HCT116 (cell line): ENCODE results near the gene MICU2. TPM values are rescaled to one million over a fixed set of nuclear protein-coding genes. Genes with fewer than 3 reads are reported as not detected.

Source experiments
- ATAC-seq: fragments of 200-7000 bp; cut with Tn5 transposase; 2 replicates; pipeline ENCODE4 v1.9.1; 2020; ENCODE audit warnings: mild to moderate bottlenecking, moderate library complexity
- BruUV-seq: library from RNA; stranded (reverse); fragments of 400-500 nt; replicated peaks from 2 replicates; lab custom pipeline; 2021; lab: Mats Ljungman, UMichigan
- CTCF ChIA-PET: fragments of 300-600 bp; sonication (Branson Sonifier 250); formaldehyde crosslinking; loops from one replicate; lab custom pipeline; 2021; ENCODE audit warnings: antibody characterized with exemption; lab: Charles Lee
- POLR2A ChIA-PET: fragments of 300-600, 350-600 bp; sonication (Branson Sonifier 250); formaldehyde crosslinking; loops from one replicate; lab custom pipeline; 2021; ENCODE audit warnings: antibody characterized with exemption; lab: Charles Lee
- RAD21 ChIA-PET, 2 experiments: fragments of 300-600 bp; sonication (Branson Sonifier 250); formaldehyde crosslinking; loops; one replicate each; lab custom pipeline; 2023; ENCODE audit warnings: low total read pairs in 2 of 2; ENCODE audit not compliant: uncharacterized antibody in 2 of 2, unreplicated experiment in 2 of 2, low non-redundant PET in 1 of 2; lab: Charles Lee
- DNase-seq: peaks from one replicate; pipeline ENCODE4 v3.0.0-alpha.2; 2010; ENCODE audit warnings: low read depth, low spot score
- H2AFZ ChIP-seq: fragments of 200-600 bp; shearing (Covaris generic), sonication (generic); 2 replicates; pipeline ENCODE4 v1.6.1; 2017; ENCODE audit warnings: low read depth, mixed run types, mixed read lengths, antibody characterized with exemption, low read length; ENCODE audit not compliant: poor library complexity, severe bottlenecking
- H3K27ac ChIP-seq: 2 replicates; pipeline ENCODE4 v1.5.1; 2012; ENCODE audit warnings: low read depth, low read length
- H3K27me3 ChIP-seq: fragments of 200-600 bp; sonication (generic); 2 replicates; pipeline ENCODE4 v1.6.1; 2016; ENCODE audit warnings: mixed run types, low read length, mixed read lengths; ENCODE audit not compliant: insufficient read depth
- H3K36me3 ChIP-seq, 2 experiments: fragments of 200-500 bp in 1 of 2; fragments of 200-600 bp in 1 of 2; sonication (Bioruptor generic) in 1 of 2; sonication (generic) in 1 of 2; 2 replicates each; pipeline versions ENCODE4 v1.5.1 to v1.6.1; 2014 to 2016; ENCODE audit warnings: low read length in 2 of 2, inconsistent platforms in 1 of 2, mixed read lengths in 1 of 2, mixed run types in 1 of 2; ENCODE audit not compliant: insufficient read depth in 2 of 2, control insufficient read depth in 1 of 2
- H3K4me1 ChIP-seq, 2 experiments: fragments of 200-600 bp in 1 of 2; sonication (generic) in 1 of 2; 2 replicates each; pipeline versions ENCODE4 v1.5.1 to v1.6.1; 2012 to 2017; ENCODE audit warnings: low read length in 2 of 2, inconsistent platforms in 1 of 2, mild to moderate bottlenecking in 1 of 2, mixed read lengths in 1 of 2, mixed run types in 1 of 2, moderate library complexity in 1 of 2; ENCODE audit not compliant: insufficient read depth in 2 of 2, control insufficient read depth in 1 of 2
- H3K4me2 ChIP-seq: fragments of 200-600 bp; sonication (generic); 2 replicates; pipeline ENCODE4 v1.6.1; 2017; ENCODE audit warnings: mixed run types, low read length, mixed read lengths
- H3K4me3 ChIP-seq, 2 experiments: fragments of 200-600 bp in 1 of 2; sonication (generic) in 1 of 2; replicated peaks in 1 of 2; 2 replicates each; pipeline ENCODE4 v1.5.1; 2011 to 2016; ENCODE audit warnings: low read length in 2 of 2, control low read depth in 1 of 2, low read depth in 1 of 2, mild to moderate bottlenecking in 1 of 2, mixed read lengths in 1 of 2, mixed run types in 1 of 2
- H3K79me2 ChIP-seq: fragments of 200-600 bp; sonication (generic); 2 replicates; pipeline ENCODE4 v1.6.1; 2017; ENCODE audit warnings: mild to moderate bottlenecking, mixed run types, low read length, moderate library complexity, mixed read lengths; ENCODE audit not compliant: insufficient read depth
- H3K9ac ChIP-seq: fragments of 200-600 bp; sonication (generic); 2 replicates; pipeline ENCODE4 v1.6.1; 2016; ENCODE audit warnings: low read length, mixed read lengths
- H3K9me2 ChIP-seq: fragments of 200-600 bp; sonication (generic), shearing (Covaris generic); 2 replicates; pipeline ENCODE4 v1.6.1; 2017; ENCODE audit warnings: mixed run types, mild to moderate bottlenecking, moderate library complexity; ENCODE audit not compliant: insufficient read depth
- H3K9me3 ChIP-seq, 2 experiments: fragments of 200-500 bp in 1 of 2; fragments of 200-600 bp in 1 of 2; sonication (Bioruptor generic) in 1 of 2; sonication (generic) in 1 of 2; 2 replicates each; pipeline ENCODE4 v1.6.1; 2014 to 2017; ENCODE audit warnings: low read length in 2 of 2, mixed read lengths in 2 of 2, inconsistent platforms in 1 of 2, low read depth in 1 of 2, mild to moderate bottlenecking in 1 of 2, mixed run types in 1 of 2, moderate library complexity in 1 of 2; ENCODE audit not compliant: control insufficient read depth in 1 of 2, insufficient read depth in 1 of 2
- H4K20me1 ChIP-seq: fragments of 200-600 bp; sonication (generic), shearing (Covaris generic); 2 replicates; pipeline ENCODE4 v1.6.1; 2017; ENCODE audit warnings: mixed run types, mild to moderate bottlenecking, moderate library complexity; ENCODE audit not compliant: insufficient read depth
- CBX3 ChIP-seq: IDR thresholded peaks from 2 replicates; pipeline ENCODE4 v1.6.1; 2012; ENCODE audit warnings: low read depth
- EGR1 ChIP-seq: IDR thresholded peaks from 2 replicates; pipeline ENCODE4 v1.6.1; 2012; ENCODE audit warnings: low read depth
- EZH2phosphoT487 ChIP-seq: fragments of 200-600 bp; IDR thresholded peaks from 2 replicates; pipeline ENCODE4 v1.6.1; 2018; ENCODE audit warnings: antibody characterized with exemption, borderline replicate concordance
- JUND ChIP-seq: IDR thresholded peaks from 2 replicates; pipeline ENCODE4 v1.6.1; 2012
- POLR2A ChIP-seq: IDR thresholded peaks from 2 replicates; pipeline ENCODE4 v1.7.0; 2011; ENCODE audit warnings: borderline replicate concordance; ENCODE audit not compliant: insufficient read depth, insufficient read length; ENCODE audit errors: extremely low read depth
- POLR2AphosphoS5 ChIP-seq: IDR thresholded peaks from 2 replicates; pipeline ENCODE4 v1.6.1; 2011; ENCODE audit warnings: mild to moderate bottlenecking, low read depth, low read length, moderate library complexity
- RAD21 ChIP-seq: IDR thresholded peaks from 2 replicates; pipeline ENCODE4 v1.6.1; 2012; ENCODE audit warnings: low read depth, mild to moderate bottlenecking
- ZFX ChIP-seq: fragments of 450-650 bp; IDR thresholded peaks from 2 replicates; pipeline ENCODE4 v1.6.1; 2017
- ZNF274 ChIP-seq: fragments of 200-500 bp; sonication (Bioruptor generic); IDR thresholded peaks from 2 replicates; pipeline ENCODE4 v1.6.1; 2014; ENCODE audit warnings: mild to moderate bottlenecking, low read depth, low read length, inconsistent platforms
- intact Hi-C: fragments of 100-400 bp; cut with micrococcal nuclease; formaldehyde crosslinking; loops from 2 replicates; pipeline ENCODE4 v1.10.0; 2022
- total RNA-seq: library from RNA; stranded (reverse); gene quantifications from one replicate; pipeline ENCODE4 v1.2.1, GENCODE V29; 2021; ENCODE audit not compliant: unreplicated experiment
- TF ChIP-seq, protein P1 (sequence below): IDR thresholded peaks from 2 replicates; pipeline ENCODE4 v1.6.1; 2011; ENCODE audit warnings: mild to moderate bottlenecking, low read length, moderate library complexity; ENCODE audit not compliant: insufficient replicate concordance; ENCODE audit errors: extremely low read depth
- TF ChIP-seq, protein P2 (sequence below), 3 experiments: fragments of 200-600 bp in 1 of 3; sonication (generic) in 1 of 3; IDR thresholded peaks in 2 of 3; conservative IDR thresholded peaks in 1 of 3; 2 replicates each; pipeline ENCODE4 v1.5.1; 2012 to 2017; ENCODE audit warnings: low read depth in 2 of 3, low read length in 2 of 3, antibody characterized with exemption in 1 of 3, borderline replicate concordance in 1 of 3, control low read depth in 1 of 3, mild to moderate bottlenecking in 1 of 3, mixed read lengths in 1 of 3, mixed run types in 1 of 3, moderate library complexity in 1 of 3; ENCODE audit not compliant: insufficient read depth in 1 of 3

The MICU2 gene
- total RNA-seq, 1 experiment from 2014 or later: 41.0 TPM

DNA sequence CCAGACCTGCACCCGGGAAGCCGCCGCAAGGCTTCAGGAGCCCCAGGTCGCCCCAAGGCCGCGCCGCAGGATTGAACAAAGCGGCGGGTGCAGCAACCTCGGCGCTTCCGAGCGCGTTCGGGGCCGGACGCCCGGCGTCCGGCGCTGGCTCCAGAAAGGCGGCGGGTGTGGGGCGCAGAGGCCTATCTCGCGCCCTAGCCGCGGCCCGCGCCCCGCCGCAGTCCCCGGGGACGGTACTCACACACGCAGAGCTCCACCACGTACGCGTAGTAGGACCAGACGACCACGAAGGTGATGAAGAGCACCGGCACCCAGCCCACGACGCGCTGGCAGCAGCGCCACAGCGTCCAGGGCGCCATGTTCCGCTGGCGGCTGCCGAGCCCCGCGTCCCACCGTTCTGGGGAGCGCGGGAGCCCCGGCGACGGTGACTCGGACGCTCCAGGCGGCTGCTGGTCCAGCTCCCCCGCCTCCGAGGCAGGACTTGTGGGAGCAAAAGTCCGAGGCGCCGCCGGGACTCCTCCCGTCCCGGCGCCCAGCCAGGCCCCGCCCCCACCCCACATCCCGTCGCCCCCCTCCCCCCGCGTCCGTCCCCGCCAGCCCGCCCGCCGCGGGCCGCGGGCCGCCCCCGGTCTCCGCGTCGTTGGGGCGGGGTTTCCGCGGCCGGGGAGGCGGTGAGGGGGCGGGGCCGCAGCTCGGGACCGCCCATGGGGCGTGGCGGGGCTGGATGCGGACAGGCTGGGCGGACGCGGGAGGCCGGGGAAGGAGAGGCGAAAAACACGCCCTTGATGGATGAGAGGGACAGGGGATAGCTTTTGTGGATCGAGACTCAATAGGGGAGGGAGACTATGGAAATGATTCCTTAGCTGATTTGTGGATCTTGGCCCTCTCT is 144.9 kb downstream of the MICU2 start, which contains the start of gene ZDHHC20:
Gene ZDHHC20, minus strand, starts transcription at position 491 of the 889 bp plus-strand sequence. Its CDS starts 132 bp downstream, at position 359.
- CTCF ChIA-PET: interaction anchor here (1.4 kb wide), 1 partner anchor 162 kb away, joined by 3 read pairs; no protein-coding TSS in a partner anchor

More for the DNA sequence above, 144.9 kb downstream of the MICU2 start, which contains the start of gene ZDHHC20:
- Histone ChIP-seq H3K9me2 (no peaks in the 10 kb centered on the region), H3K4me3 (peak within 1 kb of the TSS; percentile 83 to 94), H3K9ac (peak within 1 kb of the TSS; percentile 93), H3K27me3 (no peaks in the 10 kb centered on the region), H3K27ac (peak within 1 kb of the TSS; percentile 99), H3K4me2 (peak within 1 kb of the TSS; percentile 80), H2AFZ (peak within 1 kb of the TSS; percentile 95), H3K79me2 (peaks cover 49% of the 10 kb centered on the region), H3K4me1 (peaks cover 6 to 13% of the 10 kb centered on the region in 2 experiments; a peak in 3 of 4 replicates), H4K20me1 (no peaks in the 10 kb centered on the region), H3K36me3 (no peaks in the 10 kb centered on the region), H3K9me3 (no peaks in the 10 kb centered on the region)
- intact Hi-C loops: loop anchor here (2.0 to 5.0 kb wide), 2 partner anchors 22 to 162 kb away; no protein-coding TSS in a partner anchor
- RAD21 ChIA-PET: no interaction called here
- DNase-seq: no peak
- no TSS peak for BruUV-seq
- TF ChIP-seq POLR2AphosphoS5 (peak; percentile 74), JUND (no peak), RAD21 (no peak), ZFX (peak; percentile 94), POLR2A (peak; percentile 32), EGR1 (0 out of 2 replicates have a peak, but pooled peaks have one; percentile 19), CBX3 (no peak), ZNF274 (no peak), EZH2phosphoT487 (no peak)
- TF ChIP-seq, protein P1, sequence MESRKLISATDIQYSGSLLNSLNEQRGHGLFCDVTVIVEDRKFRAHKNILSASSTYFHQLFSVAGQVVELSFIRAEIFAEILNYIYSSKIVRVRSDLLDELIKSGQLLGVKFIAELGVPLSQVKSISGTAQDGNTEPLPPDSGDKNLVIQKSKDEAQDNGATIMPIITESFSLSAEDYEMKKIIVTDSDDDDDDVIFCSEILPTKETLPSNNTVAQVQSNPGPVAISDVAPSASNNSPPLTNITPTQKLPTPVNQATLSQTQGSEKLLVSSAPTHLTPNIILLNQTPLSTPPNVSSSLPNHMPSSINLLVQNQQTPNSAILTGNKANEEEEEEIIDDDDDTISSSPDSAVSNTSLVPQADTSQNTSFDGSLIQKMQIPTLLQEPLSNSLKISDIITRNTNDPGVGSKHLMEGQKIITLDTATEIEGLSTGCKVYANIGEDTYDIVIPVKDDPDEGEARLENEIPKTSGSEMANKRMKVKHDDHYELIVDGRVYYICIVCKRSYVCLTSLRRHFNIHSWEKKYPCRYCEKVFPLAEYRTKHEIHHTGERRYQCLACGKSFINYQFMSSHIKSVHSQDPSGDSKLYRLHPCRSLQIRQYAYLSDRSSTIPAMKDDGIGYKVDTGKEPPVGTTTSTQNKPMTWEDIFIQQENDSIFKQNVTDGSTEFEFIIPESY: no peak
- TF ChIP-seq, protein P2, sequence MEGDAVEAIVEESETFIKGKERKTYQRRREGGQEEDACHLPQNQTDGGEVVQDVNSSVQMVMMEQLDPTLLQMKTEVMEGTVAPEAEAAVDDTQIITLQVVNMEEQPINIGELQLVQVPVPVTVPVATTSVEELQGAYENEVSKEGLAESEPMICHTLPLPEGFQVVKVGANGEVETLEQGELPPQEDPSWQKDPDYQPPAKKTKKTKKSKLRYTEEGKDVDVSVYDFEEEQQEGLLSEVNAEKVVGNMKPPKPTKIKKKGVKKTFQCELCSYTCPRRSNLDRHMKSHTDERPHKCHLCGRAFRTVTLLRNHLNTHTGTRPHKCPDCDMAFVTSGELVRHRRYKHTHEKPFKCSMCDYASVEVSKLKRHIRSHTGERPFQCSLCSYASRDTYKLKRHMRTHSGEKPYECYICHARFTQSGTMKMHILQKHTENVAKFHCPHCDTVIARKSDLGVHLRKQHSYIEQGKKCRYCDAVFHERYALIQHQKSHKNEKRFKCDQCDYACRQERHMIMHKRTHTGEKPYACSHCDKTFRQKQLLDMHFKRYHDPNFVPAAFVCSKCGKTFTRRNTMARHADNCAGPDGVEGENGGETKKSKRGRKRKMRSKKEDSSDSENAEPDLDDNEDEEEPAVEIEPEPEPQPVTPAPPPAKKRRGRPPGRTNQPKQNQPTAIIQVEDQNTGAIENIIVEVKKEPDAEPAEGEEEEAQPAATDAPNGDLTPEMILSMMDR (IDR thresholded peaks at IDR 0.05 in 2 of 3, conservative IDR thresholded peaks at IDR 0.05 in 1 of 3; ENCODE audit: borderline replicate concordance in 1 of 3, insufficient read depth in 1 of 3, low read depth in 2 of 3, low read length in 2 of 3): no peak
- POLR2A ChIA-PET: no interaction called here
- peak; percentile 93 for ATAC-seq
